ENCODE measurements around the gene ANKH.

GRCh38 chr5:14852779-14853178, 18.8 kb downstream of the ANKH start:
- TF ChIP-seq GATA3 (IDR thresholded peaks at IDR 0.05; ENCODE audit: low read depth, low read length): no peak
- no peak for TF ChIP-seq GATA2 (IDR thresholded peaks at IDR 0.05; ENCODE audit: low read depth, low read length)
